Panc1 (cell line): ENCODE data around the gene PAX7. TPM values are rescaled to one million over a fixed set of nuclear protein-coding genes. Genes with fewer than 3 reads are reported as not detected.

Experiments used
- ATAC-seq: fragments of 200-7000 bp; cut with Tn5 transposase; 2 replicates; pipeline ENCODE4 v1.9.1; 2020; ENCODE audit warnings: mild to moderate bottlenecking, moderate library complexity
- BruUV-seq: library from RNA; stranded (reverse); fragments of 400-500 nt; replicated peaks from 2 replicates; lab custom pipeline; 2021; lab: Mats Ljungman, UMichigan
- CTCF ChIA-PET: fragments of 300-600 bp; sonication (Branson Sonifier 250); formaldehyde crosslinking; loops from one replicate; lab custom pipeline; 2022; ENCODE audit warnings: antibody characterized with exemption; lab: Charles Lee
- POLR2A ChIA-PET: fragments of 300-600 bp; sonication (Branson Sonifier 250); formaldehyde crosslinking; loops from one replicate; lab custom pipeline; 2022; ENCODE audit warnings: antibody characterized with exemption; lab: Charles Lee
- DNase-seq: peaks from one replicate; pipeline ENCODE4 v3.0.0-alpha.2; 2010; ENCODE audit warnings: low read depth, low spot score
- H3K27ac ChIP-seq: 2 replicates; pipeline ENCODE4 v1.5.1; 2011; ENCODE audit warnings: mild to moderate bottlenecking, low read length, inconsistent platforms
- H3K27me3 ChIP-seq: fragments of 200-500 bp; sonication (Bioruptor generic); 2 replicates; pipeline ENCODE4 v1.6.0; 2014; ENCODE audit warnings: low read length, inconsistent platforms; ENCODE audit not compliant: control insufficient read depth, insufficient read depth
- H3K36me3 ChIP-seq: fragments of 200-500 bp; sonication (Bioruptor generic); 2 replicates; pipeline ENCODE4 v1.5.1; 2014; ENCODE audit warnings: inconsistent platforms, mild to moderate bottlenecking, low read length, moderate library complexity; ENCODE audit not compliant: control insufficient read depth, insufficient read depth
- H3K4me1 ChIP-seq: 2 replicates; pipeline ENCODE4 v1.5.1; 2011; ENCODE audit warnings: inconsistent platforms, mild to moderate bottlenecking, low read length, moderate library complexity; ENCODE audit not compliant: control insufficient read depth, insufficient read depth
- H3K4me3 ChIP-seq, 2 experiments: 2 replicates each; pipeline ENCODE4 v1.5.1; 2011 to 2012; ENCODE audit warnings: low read depth in 2 of 2, low read length in 2 of 2, mild to moderate bottlenecking in 2 of 2, inconsistent platforms in 1 of 2, moderate library complexity in 1 of 2
- H3K9me3 ChIP-seq: fragments of 200-500 bp; sonication (Bioruptor generic); 2 replicates; pipeline ENCODE4 v1.5.1; 2014; ENCODE audit warnings: low read depth, mild to moderate bottlenecking, inconsistent platforms, low read length, moderate library complexity; ENCODE audit not compliant: control insufficient read depth, insufficient read depth
- POLR2AphosphoS5 ChIP-seq: IDR thresholded peaks from 2 replicates; pipeline ENCODE4 v1.6.1; 2012; ENCODE audit warnings: mild to moderate bottlenecking, low read depth, low read length, moderate library complexity
- SIN3A ChIP-seq: IDR thresholded peaks from 2 replicates; pipeline ENCODE4 v1.6.1; 2012; ENCODE audit warnings: low read depth, mild to moderate bottlenecking, low read length, moderate library complexity, borderline replicate concordance; ENCODE audit not compliant: insufficient read depth
- TCF7L2 ChIP-seq: IDR thresholded peaks from 2 replicates; pipeline ENCODE4 v1.6.1; 2011; ENCODE audit warnings: mild to moderate bottlenecking, low read depth, low read length, inconsistent platforms
- in situ Hi-C: cut with HindIII; loops from 2 replicates; pipeline ENCODE4 v1.10.0; 2016; ENCODE audit warnings: low sequenced_read_pairs, low pct_unique_long_range_greater_than_20kb
- intact Hi-C: fragments of 100-400 bp; cut with micrococcal nuclease; formaldehyde crosslinking; loops from one replicate; pipeline ENCODE4 v1.10.0; 2022; ENCODE audit not compliant: unreplicated experiment
- total RNA-seq: library from RNA; stranded (reverse); gene quantifications from one replicate; pipeline ENCODE4 v1.2.1, GENCODE V29; 2021; ENCODE audit not compliant: unreplicated experiment
- TF ChIP-seq, protein P1 (sequence below), 2 experiments: IDR thresholded peaks; 2 replicates each; pipeline ENCODE4 v1.6.1; 2011 to 2012; ENCODE audit warnings: low read depth in 2 of 2, control low read depth in 1 of 2, low read length in 1 of 2, mild to moderate bottlenecking in 1 of 2, moderate library complexity in 1 of 2; ENCODE audit not compliant: insufficient read depth in 1 of 2
- TF ChIP-seq, protein P2 (sequence below): fragments of 450-650 bp; IDR thresholded peaks from 2 replicates; pipeline ENCODE4 v1.5.1; 2017; ENCODE audit warnings: mild to moderate bottlenecking

Gene PAX7
- total RNA-seq, 1 experiment from 2014 or later, result not detected

DNA sequence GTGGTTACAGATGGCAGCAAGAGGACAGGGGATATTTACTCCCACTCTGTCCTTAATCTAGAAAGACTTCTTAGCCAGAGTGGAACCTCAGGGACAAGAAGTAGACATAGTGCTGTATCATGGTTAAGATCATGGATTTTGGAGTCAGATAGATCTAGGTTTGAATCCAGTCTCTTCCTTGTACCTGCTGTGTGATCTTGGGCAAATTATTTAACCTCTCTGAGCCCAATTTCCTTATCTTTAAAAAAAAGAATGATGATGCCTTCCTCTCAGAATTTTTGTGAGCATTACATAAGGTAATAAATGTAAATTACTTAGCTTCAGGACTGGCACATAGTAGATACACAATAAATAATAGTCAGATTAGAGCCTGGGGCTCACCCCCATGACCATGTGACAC lies 150.4 kb downstream of the PAX7 start:
- Histone ChIP-seq H3K9me3 (no peaks in the 10 kb centered on the region), H3K27ac (no peak overlapping the region), H3K4me1 (no peaks in the 10 kb centered on the region), H3K4me3 (no peak overlapping the region), H3K27me3 (peaks cover 3% of the 10 kb centered on the region; the same call in 1 of the 2 replicates), H3K36me3 (no peaks in the 10 kb centered on the region)
- in situ Hi-C loops (no loop called here), intact Hi-C loops (no loop called here)
- CTCF ChIA-PET, result no interaction called here
- DNase-seq (no peak), ATAC-seq (no peak)
- no peak for TF ChIP-seq SIN3A
- TF ChIP-seq, protein P1, sequence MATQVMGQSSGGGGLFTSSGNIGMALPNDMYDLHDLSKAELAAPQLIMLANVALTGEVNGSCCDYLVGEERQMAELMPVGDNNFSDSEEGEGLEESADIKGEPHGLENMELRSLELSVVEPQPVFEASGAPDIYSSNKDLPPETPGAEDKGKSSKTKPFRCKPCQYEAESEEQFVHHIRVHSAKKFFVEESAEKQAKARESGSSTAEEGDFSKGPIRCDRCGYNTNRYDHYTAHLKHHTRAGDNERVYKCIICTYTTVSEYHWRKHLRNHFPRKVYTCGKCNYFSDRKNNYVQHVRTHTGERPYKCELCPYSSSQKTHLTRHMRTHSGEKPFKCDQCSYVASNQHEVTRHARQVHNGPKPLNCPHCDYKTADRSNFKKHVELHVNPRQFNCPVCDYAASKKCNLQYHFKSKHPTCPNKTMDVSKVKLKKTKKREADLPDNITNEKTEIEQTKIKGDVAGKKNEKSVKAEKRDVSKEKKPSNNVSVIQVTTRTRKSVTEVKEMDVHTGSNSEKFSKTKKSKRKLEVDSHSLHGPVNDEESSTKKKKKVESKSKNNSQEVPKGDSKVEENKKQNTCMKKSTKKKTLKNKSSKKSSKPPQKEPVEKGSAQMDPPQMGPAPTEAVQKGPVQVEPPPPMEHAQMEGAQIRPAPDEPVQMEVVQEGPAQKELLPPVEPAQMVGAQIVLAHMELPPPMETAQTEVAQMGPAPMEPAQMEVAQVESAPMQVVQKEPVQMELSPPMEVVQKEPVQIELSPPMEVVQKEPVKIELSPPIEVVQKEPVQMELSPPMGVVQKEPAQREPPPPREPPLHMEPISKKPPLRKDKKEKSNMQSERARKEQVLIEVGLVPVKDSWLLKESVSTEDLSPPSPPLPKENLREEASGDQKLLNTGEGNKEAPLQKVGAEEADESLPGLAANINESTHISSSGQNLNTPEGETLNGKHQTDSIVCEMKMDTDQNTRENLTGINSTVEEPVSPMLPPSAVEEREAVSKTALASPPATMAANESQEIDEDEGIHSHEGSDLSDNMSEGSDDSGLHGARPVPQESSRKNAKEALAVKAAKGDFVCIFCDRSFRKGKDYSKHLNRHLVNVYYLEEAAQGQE (IDR thresholded peaks at IDR 0.05; ENCODE audit: insufficient read depth in 1 of 2, low read depth in 2 of 2, low read length in 1 of 2), result no peak
- TF ChIP-seq, protein P2, sequence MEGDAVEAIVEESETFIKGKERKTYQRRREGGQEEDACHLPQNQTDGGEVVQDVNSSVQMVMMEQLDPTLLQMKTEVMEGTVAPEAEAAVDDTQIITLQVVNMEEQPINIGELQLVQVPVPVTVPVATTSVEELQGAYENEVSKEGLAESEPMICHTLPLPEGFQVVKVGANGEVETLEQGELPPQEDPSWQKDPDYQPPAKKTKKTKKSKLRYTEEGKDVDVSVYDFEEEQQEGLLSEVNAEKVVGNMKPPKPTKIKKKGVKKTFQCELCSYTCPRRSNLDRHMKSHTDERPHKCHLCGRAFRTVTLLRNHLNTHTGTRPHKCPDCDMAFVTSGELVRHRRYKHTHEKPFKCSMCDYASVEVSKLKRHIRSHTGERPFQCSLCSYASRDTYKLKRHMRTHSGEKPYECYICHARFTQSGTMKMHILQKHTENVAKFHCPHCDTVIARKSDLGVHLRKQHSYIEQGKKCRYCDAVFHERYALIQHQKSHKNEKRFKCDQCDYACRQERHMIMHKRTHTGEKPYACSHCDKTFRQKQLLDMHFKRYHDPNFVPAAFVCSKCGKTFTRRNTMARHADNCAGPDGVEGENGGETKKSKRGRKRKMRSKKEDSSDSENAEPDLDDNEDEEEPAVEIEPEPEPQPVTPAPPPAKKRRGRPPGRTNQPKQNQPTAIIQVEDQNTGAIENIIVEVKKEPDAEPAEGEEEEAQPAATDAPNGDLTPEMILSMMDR, result no peak
- no peak for TF ChIP-seq POLR2AphosphoS5
- no peak for TF ChIP-seq TCF7L2
- BruUV-seq, result no TSS peak
- POLR2A ChIA-PET, result no interaction called here

DNA sequence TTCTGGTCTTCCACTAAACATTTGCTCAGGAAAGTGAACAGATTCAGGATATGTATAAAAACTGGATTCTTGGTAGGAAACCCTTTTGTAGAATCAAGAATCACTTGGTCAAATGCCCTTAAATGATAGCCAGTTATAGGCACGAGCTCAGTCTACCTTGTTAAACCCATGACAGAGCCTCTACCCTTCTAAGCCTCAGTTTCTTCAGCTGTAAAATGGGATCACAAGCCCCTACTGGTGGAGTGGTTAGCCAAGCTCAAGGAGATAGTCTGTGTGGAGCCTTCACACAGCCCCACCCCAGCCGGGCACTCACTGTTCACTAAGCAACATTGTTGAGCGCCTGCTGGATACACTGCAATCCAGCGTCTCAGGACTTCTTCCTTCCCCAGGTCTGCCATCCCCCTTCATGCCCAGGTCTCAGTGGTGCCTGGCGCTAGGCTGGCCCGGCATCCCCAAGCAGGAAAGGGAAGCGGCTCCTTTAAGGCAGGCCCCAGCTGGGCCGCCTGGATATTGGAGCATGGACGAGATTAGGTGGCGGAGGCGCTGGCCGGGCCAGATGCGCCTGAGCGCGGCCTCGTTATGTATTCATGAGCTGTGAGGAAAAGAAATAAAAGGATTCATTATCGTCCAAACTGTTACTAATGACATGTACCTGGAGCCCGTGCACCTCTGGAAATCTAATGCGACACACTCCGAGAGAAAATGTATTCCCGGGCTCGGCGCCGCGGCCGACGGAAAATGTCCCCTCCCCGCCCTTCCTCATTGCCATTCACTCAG lies 153.2 kb downstream of the PAX7 start:
- TF ChIP-seq POLR2AphosphoS5 (no peak), SIN3A (no peak), TCF7L2 (no peak)
- TF ChIP-seq, protein P1 (IDR thresholded peaks at IDR 0.05; ENCODE audit: insufficient read depth in 1 of 2, low read depth in 2 of 2, low read length in 1 of 2), result no peak
- TF ChIP-seq, protein P2, result no peak
- intact Hi-C loops, result no loop called here

More for the DNA sequence above, 153.2 kb downstream of the PAX7 start:
- H3K9me3 ChIP-seq, result no peaks in the 10 kb centered on the region
- no peaks in the 10 kb centered on the region for H3K4me1 ChIP-seq
- no TSS peak for BruUV-seq
- POLR2A ChIA-PET, result no interaction called here
- H3K4me3 ChIP-seq, result no peak overlapping the region
- in situ Hi-C loops, result no loop called here
- DNase-seq, result no peak
- no peaks in the 10 kb centered on the region for H3K36me3 ChIP-seq
- no peak for ATAC-seq
- CTCF ChIA-PET, result interaction anchor here (0.5 to 0.6 kb wide), 2 partner anchors 40 to 103 kb away, joined by 3 read pairs; no protein-coding TSS in a partner anchor
- no peaks in the 10 kb centered on the region; the same call in 1 of the 2 replicates for H3K27me3 ChIP-seq
- H3K27ac ChIP-seq, result no peak overlapping the region
